ENCODE data around the gene ELN. TPM values are rescaled to one million over a fixed set of nuclear protein-coding genes. Genes with fewer than 3 reads are reported as not detected.

The ELN gene
- total and polyA plus RNA-seq, 9 of the 15 experiments (the other 6 are each of a cell fraction or from before 2014, with no cell fraction given): 0.20 TPM; not detected in 8

DNA sequence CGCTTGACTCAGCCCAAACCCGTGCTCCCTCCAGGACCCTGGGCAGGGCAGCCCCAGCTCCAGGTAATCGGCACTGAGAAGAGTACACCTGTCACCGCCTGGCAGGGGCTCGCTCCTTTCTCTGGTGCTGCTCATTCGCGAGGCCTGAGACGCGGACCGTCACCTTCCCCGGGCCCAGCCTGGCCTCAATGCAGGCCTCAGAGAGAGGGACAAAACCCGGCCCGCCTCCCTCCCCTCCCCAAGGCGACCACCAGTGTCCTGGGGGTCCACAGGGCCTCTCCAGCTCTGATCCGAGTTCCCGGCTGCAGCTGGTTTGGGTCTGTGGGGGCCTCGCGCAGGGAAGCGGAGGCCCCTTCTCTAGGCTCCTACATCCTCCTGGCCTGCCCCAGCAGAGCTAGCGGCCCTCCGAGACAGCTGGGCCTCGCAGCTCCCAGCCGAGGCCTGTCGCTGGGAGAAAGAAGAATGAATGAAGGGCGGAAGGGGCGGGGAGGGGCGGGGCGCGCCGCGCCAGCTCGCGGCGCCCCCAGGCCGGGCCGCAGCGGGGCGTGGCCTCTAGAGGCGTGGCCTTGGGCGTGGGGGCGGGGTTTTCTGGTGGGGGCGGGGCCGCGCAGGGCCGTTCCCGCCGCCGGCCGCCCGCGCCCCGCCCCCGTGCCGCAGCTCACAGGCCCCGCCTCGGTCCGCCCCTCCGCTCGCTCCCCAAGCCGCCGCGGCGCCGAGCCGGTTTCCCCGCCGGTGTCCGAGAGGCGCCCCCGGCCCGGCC lies 55.3 kb downstream of the ELN start, which contains the start of gene LIMK1 (continued):
- TF ChIP-seq, protein P1, sequence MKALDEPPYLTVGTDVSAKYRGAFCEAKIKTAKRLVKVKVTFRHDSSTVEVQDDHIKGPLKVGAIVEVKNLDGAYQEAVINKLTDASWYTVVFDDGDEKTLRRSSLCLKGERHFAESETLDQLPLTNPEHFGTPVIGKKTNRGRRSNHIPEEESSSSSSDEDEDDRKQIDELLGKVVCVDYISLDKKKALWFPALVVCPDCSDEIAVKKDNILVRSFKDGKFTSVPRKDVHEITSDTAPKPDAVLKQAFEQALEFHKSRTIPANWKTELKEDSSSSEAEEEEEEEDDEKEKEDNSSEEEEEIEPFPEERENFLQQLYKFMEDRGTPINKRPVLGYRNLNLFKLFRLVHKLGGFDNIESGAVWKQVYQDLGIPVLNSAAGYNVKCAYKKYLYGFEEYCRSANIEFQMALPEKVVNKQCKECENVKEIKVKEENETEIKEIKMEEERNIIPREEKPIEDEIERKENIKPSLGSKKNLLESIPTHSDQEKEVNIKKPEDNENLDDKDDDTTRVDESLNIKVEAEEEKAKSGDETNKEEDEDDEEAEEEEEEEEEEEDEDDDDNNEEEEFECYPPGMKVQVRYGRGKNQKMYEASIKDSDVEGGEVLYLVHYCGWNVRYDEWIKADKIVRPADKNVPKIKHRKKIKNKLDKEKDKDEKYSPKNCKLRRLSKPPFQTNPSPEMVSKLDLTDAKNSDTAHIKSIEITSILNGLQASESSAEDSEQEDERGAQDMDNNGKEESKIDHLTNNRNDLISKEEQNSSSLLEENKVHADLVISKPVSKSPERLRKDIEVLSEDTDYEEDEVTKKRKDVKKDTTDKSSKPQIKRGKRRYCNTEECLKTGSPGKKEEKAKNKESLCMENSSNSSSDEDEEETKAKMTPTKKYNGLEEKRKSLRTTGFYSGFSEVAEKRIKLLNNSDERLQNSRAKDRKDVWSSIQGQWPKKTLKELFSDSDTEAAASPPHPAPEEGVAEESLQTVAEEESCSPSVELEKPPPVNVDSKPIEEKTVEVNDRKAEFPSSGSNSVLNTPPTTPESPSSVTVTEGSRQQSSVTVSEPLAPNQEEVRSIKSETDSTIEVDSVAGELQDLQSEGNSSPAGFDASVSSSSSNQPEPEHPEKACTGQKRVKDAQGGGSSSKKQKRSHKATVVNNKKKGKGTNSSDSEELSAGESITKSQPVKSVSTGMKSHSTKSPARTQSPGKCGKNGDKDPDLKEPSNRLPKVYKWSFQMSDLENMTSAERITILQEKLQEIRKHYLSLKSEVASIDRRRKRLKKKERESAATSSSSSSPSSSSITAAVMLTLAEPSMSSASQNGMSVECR (CRISPR knock-in tag; IDR thresholded peaks at IDR 0.05): no peak
- no peak for TF ChIP-seq ARNT (IDR thresholded peaks at IDR 0.05)
- TF ChIP-seq SMARCB1 (IDR thresholded peaks at IDR 0.05; ENCODE audit: insufficient read length, low read depth): no peak
- TF ChIP-seq RBFOX2 (IDR thresholded peaks at IDR 0.05; ENCODE audit: low read depth, low read length): peak; percentile 72
- TF ChIP-seq MEIS2 (IDR thresholded peaks at IDR 0.05; ENCODE audit: partially characterized antibody): peak; percentile 73
- no peak for TF ChIP-seq ZNF518B (CRISPR knock-in tag; IDR thresholded peaks at IDR 0.05)
- no peak for TF ChIP-seq ZNF239 (CRISPR knock-in tag; IDR thresholded peaks at IDR 0.05)
- TF ChIP-seq ZNF165 (CRISPR knock-in tag; IDR thresholded peaks at IDR 0.05; ENCODE audit: borderline replicate concordance): no peak
- peak in 1 of 2 experiments; percentile 31; a peak in 2 of 4 replicates for TF ChIP-seq NRF1 (conservative IDR thresholded peaks at IDR 0.05 in 1 of 2, IDR thresholded peaks at IDR 0.05 in 1 of 2)
- no peak for TF ChIP-seq TFAM (CRISPR knock-in tag; conservative IDR thresholded peaks at IDR 0.05)
- TF ChIP-seq, protein P2, sequence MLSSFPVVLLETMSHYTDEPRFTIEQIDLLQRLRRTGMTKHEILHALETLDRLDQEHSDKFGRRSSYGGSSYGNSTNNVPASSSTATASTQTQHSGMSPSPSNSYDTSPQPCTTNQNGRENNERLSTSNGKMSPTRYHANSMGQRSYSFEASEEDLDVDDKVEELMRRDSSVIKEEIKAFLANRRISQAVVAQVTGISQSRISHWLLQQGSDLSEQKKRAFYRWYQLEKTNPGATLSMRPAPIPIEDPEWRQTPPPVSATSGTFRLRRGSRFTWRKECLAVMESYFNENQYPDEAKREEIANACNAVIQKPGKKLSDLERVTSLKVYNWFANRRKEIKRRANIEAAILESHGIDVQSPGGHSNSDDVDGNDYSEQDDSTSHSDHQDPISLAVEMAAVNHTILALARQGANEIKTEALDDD (IDR thresholded peaks at IDR 0.05): no peak
- TF ChIP-seq NR4A1 (CRISPR knock-in tag; IDR thresholded peaks at IDR 0.05): no peak
- TF ChIP-seq NR4A1 (tag; IDR thresholded peaks at IDR 0.05): no peak
- TF ChIP-seq POLR2A (conservative IDR thresholded peaks at IDR 0.05): peak; percentile 77
- TF ChIP-seq SIX5 (IDR thresholded peaks at IDR 0.05; ENCODE audit: borderline replicate concordance in 1 of 2, insufficient read depth in 1 of 2, low read depth in 1 of 2, low read length in 2 of 2): no peak
- TF ChIP-seq ZC3H11A (IDR thresholded peaks at IDR 0.05; ENCODE audit: low read depth, low read length): no peak
- no peak for TF ChIP-seq USF2 (CRISPR knock-in tag; IDR thresholded peaks at IDR 0.05)
- no peak for TF ChIP-seq ZNF707 (CRISPR knock-in tag; conservative IDR thresholded peaks at IDR 0.05)
- TF ChIP-seq ZFX (CRISPR knock-in tag; IDR thresholded peaks at IDR 0.05): peak; percentile 61
